HG02588 (cell line): ENCODE measurements around the gene EVI2A.

Source experiments
- ATAC-seq: cut with Tn5 transposase; IDR thresholded peaks from one replicate; pipeline ENCODE4 v1.9.1; 2021; ENCODE audit warnings: mild to moderate bottlenecking, moderate library complexity; ENCODE audit not compliant: unreplicated experiment

Gene EVI2A

GRCh38 chr17:31279401-31279800 is 42.0 kb downstream of the EVI2A start:
- no peak for ATAC-seq

DNA sequence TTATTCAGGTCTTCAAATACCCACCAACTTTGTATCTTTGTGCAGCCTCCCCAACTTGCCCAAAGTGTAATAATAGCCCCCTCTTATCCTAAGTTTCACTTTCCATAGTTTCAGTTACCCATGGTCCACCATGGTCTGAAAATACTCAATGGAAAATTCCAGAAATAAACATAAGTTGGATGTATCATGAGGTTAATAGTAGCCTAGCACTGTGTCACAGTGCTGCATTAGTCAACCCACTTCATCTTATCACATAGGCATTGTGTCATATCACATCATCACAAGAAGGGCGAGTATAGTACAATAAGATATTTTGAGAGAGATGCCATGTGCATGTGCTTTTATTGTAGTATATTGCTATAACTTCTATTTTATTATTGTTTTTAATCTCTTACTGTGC is 46.3 kb downstream of the EVI2A start:
- no peak for ATAC-seq

GRCh38 chr17:31274252-31274651 is 47.2 kb downstream of the EVI2A start:
- ATAC-seq, result no peak

DNA sequence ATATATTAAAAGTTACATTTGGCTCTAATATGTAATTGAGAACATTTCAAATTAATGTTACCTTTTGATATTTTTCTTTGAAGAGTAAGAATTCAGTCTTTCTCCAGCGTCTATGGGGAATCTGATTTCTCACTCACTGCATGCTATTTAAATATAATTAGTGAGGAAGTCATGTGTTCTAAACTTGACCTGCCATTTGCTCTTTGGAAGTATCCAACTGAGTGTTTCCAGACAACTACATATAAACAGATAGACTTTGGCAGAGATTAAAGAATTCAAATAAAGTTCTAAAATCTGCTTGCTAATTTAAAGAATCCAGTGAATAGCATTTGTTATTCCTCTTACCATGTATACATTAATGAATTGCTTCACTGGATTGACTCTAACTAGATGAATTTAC is 47.9 kb downstream of the EVI2A start:
- no peak for ATAC-seq

- no peak for ATAC-seq
Observed at GRCh38 chr17:31272803-31273202, 48.6 kb downstream of the EVI2A start.

DNA sequence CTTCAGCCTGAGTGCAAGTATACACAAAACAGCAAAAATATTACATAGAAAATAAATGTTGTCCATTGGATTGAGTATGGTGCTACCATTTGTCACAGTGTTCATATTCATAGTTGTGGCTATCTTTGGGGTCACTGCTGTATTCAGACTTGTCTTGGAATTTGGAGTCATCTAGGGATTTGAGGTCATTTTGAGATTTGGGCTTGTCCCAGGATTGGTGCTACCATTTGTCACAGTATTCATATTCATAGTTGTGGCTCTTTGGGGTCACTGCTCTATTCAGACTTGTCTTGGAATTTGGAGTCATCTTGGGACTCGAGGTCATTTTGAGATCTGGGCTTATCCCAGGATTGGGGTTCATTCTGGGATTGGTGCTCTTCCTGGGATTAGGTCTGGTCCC is 49.2 kb downstream of the EVI2A start:
- ATAC-seq, result no peak

GRCh38 chr17:31269578-31269983 is 51.8 kb downstream of the EVI2A start:
- no peak for ATAC-seq

DNA sequence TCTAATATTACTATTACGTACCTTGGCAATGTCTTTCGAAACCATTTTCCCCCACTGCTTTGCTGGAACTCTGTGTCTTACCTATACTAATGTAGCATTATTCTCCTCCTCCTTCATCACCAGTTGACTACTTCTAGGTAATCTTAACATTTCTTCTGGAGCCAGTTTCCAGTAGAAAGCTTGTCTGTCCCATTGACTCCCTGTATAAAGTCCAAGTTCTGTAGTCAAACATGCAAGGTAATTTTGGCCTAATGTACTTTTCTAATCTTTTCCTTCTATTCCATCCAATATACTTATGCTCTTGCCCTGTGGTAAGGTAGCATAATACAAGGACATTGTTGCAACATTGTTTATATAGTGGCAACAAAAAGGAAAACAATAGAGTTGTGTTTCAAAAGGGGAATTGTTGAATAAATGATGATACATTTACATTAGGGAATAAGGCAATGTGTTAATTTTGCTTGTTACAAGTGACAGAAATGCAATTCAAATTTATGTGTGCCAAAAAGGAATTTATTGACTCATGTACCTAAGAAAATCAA is 52.3 kb downstream of the EVI2A start:
- no peak for ATAC-seq
